ENCODE data around the gene ORM2. TPM values are rescaled to one million over a fixed set of nuclear protein-coding genes. Genes with fewer than 3 reads are reported as not detected.

The ORM2 gene
- total RNA-seq, 1 donor from 2014 or later, result not detected

- H3K27me3 Mint-ChIP-seq (ENCODE audit: low read depth, unreplicated experiment), result no peaks in the 10 kb centered on the region
- Histone ChIP-seq H3K36me3 (ENCODE audit: insufficient read depth, low read length) (peaks cover 5% of the 10 kb centered on the region), H3K4me1 (ENCODE audit: insufficient read depth, low read length) (peaks cover 4% of the 10 kb centered on the region), H2AFZ (ENCODE audit: low read depth, low read length) (no peak overlapping the region), H3K79me2 (ENCODE audit: insufficient read depth, low read length) (no peaks in the 10 kb centered on the region), H3K27me3 (ENCODE audit: insufficient read depth, low read length) (no peaks in the 10 kb centered on the region), H3K4me2 (ENCODE audit: low read length) (no peak overlapping the region), H4K20me1 (ENCODE audit: insufficient read depth, low read length) (peaks cover 9% of the 10 kb centered on the region), H3K27ac (ENCODE audit: low read depth, low read length) (no peak overlapping the region), H3K9me3 (ENCODE audit: insufficient read depth, low read depth, low read length) (no peaks in the 10 kb centered on the region), H3K9ac (ENCODE audit: low read length) (no peak overlapping the region), H3K4me3 (ENCODE audit: insufficient read depth, low read depth, low read length) (no peak overlapping the region)
- DNase-seq (ENCODE audit: low read depth), result no peak
- peaks cover 31% of the 10 kb centered on the region for H3K36me3 Mint-ChIP-seq (ENCODE audit: low read depth, unreplicated experiment)
- H3K4me3 Mint-ChIP-seq (ENCODE audit: unreplicated experiment), result no peak overlapping the region
- TF ChIP-seq, protein P1, sequence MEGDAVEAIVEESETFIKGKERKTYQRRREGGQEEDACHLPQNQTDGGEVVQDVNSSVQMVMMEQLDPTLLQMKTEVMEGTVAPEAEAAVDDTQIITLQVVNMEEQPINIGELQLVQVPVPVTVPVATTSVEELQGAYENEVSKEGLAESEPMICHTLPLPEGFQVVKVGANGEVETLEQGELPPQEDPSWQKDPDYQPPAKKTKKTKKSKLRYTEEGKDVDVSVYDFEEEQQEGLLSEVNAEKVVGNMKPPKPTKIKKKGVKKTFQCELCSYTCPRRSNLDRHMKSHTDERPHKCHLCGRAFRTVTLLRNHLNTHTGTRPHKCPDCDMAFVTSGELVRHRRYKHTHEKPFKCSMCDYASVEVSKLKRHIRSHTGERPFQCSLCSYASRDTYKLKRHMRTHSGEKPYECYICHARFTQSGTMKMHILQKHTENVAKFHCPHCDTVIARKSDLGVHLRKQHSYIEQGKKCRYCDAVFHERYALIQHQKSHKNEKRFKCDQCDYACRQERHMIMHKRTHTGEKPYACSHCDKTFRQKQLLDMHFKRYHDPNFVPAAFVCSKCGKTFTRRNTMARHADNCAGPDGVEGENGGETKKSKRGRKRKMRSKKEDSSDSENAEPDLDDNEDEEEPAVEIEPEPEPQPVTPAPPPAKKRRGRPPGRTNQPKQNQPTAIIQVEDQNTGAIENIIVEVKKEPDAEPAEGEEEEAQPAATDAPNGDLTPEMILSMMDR (IDR thresholded peaks at IDR 0.05; ENCODE audit: insufficient read depth, low read depth, low read length), result no peak
- TF ChIP-seq EZH2 (IDR thresholded peaks at IDR 0.05; ENCODE audit: insufficient read depth, low read length), result no peak
- peaks cover 4% of the 10 kb centered on the region for H3K4me1 Mint-ChIP-seq (ENCODE audit: low read depth, unreplicated experiment)
- FAIRE-seq, result no peak
- peaks cover 1% of the 10 kb centered on the region for H3K9me3 Mint-ChIP-seq (ENCODE audit: unreplicated experiment)
- H3K27ac Mint-ChIP-seq (ENCODE audit: unreplicated experiment), result no peak overlapping the region
Observed at GRCh38 chr9:114375386-114376175, 45.9 kb downstream of the ORM2 start.

DNA sequence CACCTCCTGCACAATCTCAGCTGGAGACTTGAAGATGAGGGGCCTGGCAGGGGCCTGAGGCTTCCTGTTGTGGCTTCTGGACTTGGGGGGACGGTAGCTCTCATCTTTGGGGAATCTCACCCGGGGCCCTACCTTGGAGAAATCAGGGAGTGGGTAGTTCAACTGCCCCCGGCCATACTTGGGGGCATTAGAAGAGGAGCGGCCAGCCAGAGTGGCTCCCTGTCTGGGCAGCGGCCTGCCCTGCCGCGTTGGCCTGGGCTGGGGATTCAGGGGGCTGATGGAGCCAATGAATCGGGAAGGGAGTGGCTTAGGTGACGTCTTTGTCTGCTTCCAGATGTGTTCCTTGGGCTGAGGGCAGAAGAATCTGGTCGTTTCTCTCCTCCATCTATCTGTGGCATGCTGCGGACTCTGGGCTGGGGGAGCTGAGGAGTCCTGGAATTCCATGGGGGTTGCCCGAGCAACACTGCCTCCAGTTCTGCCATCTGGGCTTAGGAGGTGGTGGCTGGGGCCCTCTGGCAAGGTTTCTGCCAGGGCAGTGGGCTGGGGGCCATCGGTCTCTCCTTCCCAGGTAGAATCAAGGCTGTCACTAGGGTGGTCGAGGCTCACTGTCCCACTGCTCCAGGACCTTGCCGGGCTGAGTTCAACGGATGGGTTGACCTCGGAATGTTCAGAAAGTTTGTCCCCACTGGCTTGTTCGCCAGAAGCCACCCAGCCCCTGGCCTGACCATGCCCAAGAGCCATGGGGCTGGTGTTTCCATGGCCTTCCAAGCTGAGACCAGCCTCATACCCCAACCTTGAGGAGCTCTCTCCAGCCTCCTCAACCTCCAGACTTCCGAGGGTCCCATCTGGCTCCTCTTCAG is 47.1 kb downstream of the ORM2 start:
- Mint-ChIP-seq H3K4me3 (ENCODE audit: unreplicated experiment) (no peak overlapping the region), H3K27ac (ENCODE audit: unreplicated experiment) (no peak overlapping the region), H3K4me1 (ENCODE audit: low read depth, unreplicated experiment) (peaks cover 2% of the 10 kb centered on the region), H3K9me3 (ENCODE audit: unreplicated experiment) (peaks cover 1% of the 10 kb centered on the region), H3K27me3 (ENCODE audit: low read depth, unreplicated experiment) (no peaks in the 10 kb centered on the region), H3K36me3 (ENCODE audit: low read depth, unreplicated experiment) (peaks cover 28% of the 10 kb centered on the region)
- H2AFZ ChIP-seq (ENCODE audit: low read depth, low read length), result no peak overlapping the region
- no peak overlapping the region for H3K4me3 ChIP-seq (ENCODE audit: insufficient read depth, low read depth, low read length)
- peaks cover 4% of the 10 kb centered on the region for H3K4me1 ChIP-seq (ENCODE audit: insufficient read depth, low read length)
- DNase-seq (ENCODE audit: low read depth), result no peak
- TF ChIP-seq EZH2 (IDR thresholded peaks at IDR 0.05; ENCODE audit: insufficient read depth, low read length), result no peak
- TF ChIP-seq, protein P1 (IDR thresholded peaks at IDR 0.05; ENCODE audit: insufficient read depth, low read depth, low read length), result no peak
- H3K9me3 ChIP-seq (ENCODE audit: insufficient read depth, low read depth, low read length), result no peaks in the 10 kb centered on the region
- no peaks in the 10 kb centered on the region for H3K27me3 ChIP-seq (ENCODE audit: insufficient read depth, low read length)
- H3K79me2 ChIP-seq (ENCODE audit: insufficient read depth, low read length), result peaks cover under 1% of the 10 kb centered on the region
- peaks cover 5% of the 10 kb centered on the region for H3K36me3 ChIP-seq (ENCODE audit: insufficient read depth, low read length)
- no peak for FAIRE-seq
- no peak overlapping the region for H3K4me2 ChIP-seq (ENCODE audit: low read length)
- H4K20me1 ChIP-seq (ENCODE audit: insufficient read depth, low read length), result peaks cover 12% of the 10 kb centered on the region
- H3K9ac ChIP-seq (ENCODE audit: low read length), result no peak overlapping the region
- H3K27ac ChIP-seq (ENCODE audit: low read depth, low read length), result no peak overlapping the region

Data from astrocyte (in vitro differentiated cells and primary cell).